Large intestine (tissue), 1 donor: ENCODE data around the gene NXNL1. TPM values are rescaled to one million over a fixed set of nuclear protein-coding genes. Genes with fewer than 3 reads are reported as not detected.

Source experiments
- polyA plus RNA-seq: library from polyadenylated mRNA; unstranded; fragments of 120-200 nt; gene quantifications from one replicate; pipeline ENCODE4 v1.2.1, GENCODE V29; 2013

NXNL1 gene
- polyA plus RNA-seq, 1 donor: not detected

Other genes starting within 250 kb of the NXNL1 start
- gene USE1, start 245.6 kb downstream of the NXNL1 start, polyA plus RNA-seq: 31.8 TPM
- gene OCEL1, start 234.7 kb downstream of the NXNL1 start, polyA plus RNA-seq: 33.0 TPM
- 61.1 TPM for gene NR2F6, start 215.0 kb downstream of the NXNL1 start, polyA plus RNA-seq
- 3.1 TPM for gene USHBP1, start 196.2 kb downstream of the NXNL1 start, polyA plus RNA-seq
- gene BABAM1, start 193.5 kb downstream of the NXNL1 start, polyA plus RNA-seq: 70.7 TPM
- gene ANKLE1, start 179.0 kb downstream of the NXNL1 start, polyA plus RNA-seq: 1.4 TPM
- 5.0 TPM for gene ABHD8, start 157.5 kb downstream of the NXNL1 start, polyA plus RNA-seq
- 47.2 TPM for gene MRPL34, start 155.1 kb downstream of the NXNL1 start, polyA plus RNA-seq
- gene DDA1, start 151.4 kb downstream of the NXNL1 start, polyA plus RNA-seq: 32.8 TPM
- 4.4 TPM for gene ANO8, start 126.1 kb downstream of the NXNL1 start, polyA plus RNA-seq
- 18.2 TPM for gene GTPBP3, start 123.4 kb downstream of the NXNL1 start, polyA plus RNA-seq
- 35.6 TPM for gene PLVAP, start 83.6 kb downstream of the NXNL1 start, polyA plus RNA-seq
- gene CCDC194, start 66.7 kb downstream of the NXNL1 start, polyA plus RNA-seq: 0.28 TPM
- gene BST2, start 55.3 kb downstream of the NXNL1 start, polyA plus RNA-seq: 31.4 TPM
- gene MVB12A, start 40.9 kb downstream of the NXNL1 start, polyA plus RNA-seq: 53.5 TPM
- gene TMEM221, start 12.3 kb downstream of the NXNL1 start, polyA plus RNA-seq: 0.46 TPM
- gene SLC27A1, start 9.6 kb upstream of the NXNL1 start, polyA plus RNA-seq: 7.8 TPM
- gene PGLS, start 50.7 kb upstream of the NXNL1 start, polyA plus RNA-seq: 82.7 TPM
- gene COLGALT1, start 94.7 kb upstream of the NXNL1 start, polyA plus RNA-seq: 50.4 TPM
- gene UNC13A, start 227.4 kb upstream of the NXNL1 start, polyA plus RNA-seq: 2.7 TPM